KMS-11 (cell line): ENCODE data around the gene FOXE3.

Source experiments
- H2AFZ ChIP-seq: fragments of 200-600 bp; sonication (generic); 2 replicates; pipeline ENCODE4 v1.6.1; 2016; ENCODE audit warnings: antibody characterized with exemption, mixed run types, low read depth
- H3K27ac ChIP-seq: fragments of 200-600 bp; sonication (generic); 2 replicates; pipeline ENCODE4 v1.6.1; 2016; ENCODE audit warnings: mild to moderate bottlenecking, mixed run types
- H3K27me3 ChIP-seq: fragments of 200-600 bp; sonication (generic); 2 replicates; pipeline ENCODE4 v1.6.1; 2017; ENCODE audit warnings: mild to moderate bottlenecking, low read depth, mixed run types, moderate library complexity; ENCODE audit not compliant: insufficient read depth
- H3K36me3 ChIP-seq: fragments of 200-600 bp; sonication (generic); 2 replicates; pipeline ENCODE4 v1.6.1; 2017; ENCODE audit warnings: mild to moderate bottlenecking, mixed run types; ENCODE audit not compliant: insufficient read depth
- H3K4me1 ChIP-seq: fragments of 200-600 bp; sonication (generic); 2 replicates; pipeline ENCODE4 v1.6.1; 2016; ENCODE audit warnings: mild to moderate bottlenecking, low read depth, mixed run types; ENCODE audit not compliant: poor library complexity, severe bottlenecking
- H3K4me2 ChIP-seq: fragments of 200-600 bp; sonication (generic); 2 replicates; pipeline ENCODE4 v1.7.0; 2016; ENCODE audit warnings: mild to moderate bottlenecking, mixed run types
- H3K4me3 ChIP-seq: fragments of 200-600 bp; sonication (generic); IDR thresholded peaks from 2 replicates; pipeline ENCODE4 v1.6.1; 2017; ENCODE audit warnings: low read depth, low read length, mixed read lengths; ENCODE audit not compliant: insufficient read depth
- H3K79me2 ChIP-seq: fragments of 200-600 bp; sonication (generic); 2 replicates; pipeline ENCODE4 v1.6.1; 2016; ENCODE audit warnings: low read depth, mixed run types; ENCODE audit not compliant: insufficient read depth
- H3K9ac ChIP-seq: fragments of 200-600 bp; sonication (generic); 2 replicates; pipeline ENCODE4 v1.6.1; 2016; ENCODE audit warnings: mild to moderate bottlenecking, mixed run types
- H4K20me1 ChIP-seq: fragments of 200-600 bp; sonication (generic); 2 replicates; pipeline ENCODE4 v1.6.1; 2016; ENCODE audit warnings: mild to moderate bottlenecking, mixed run types; ENCODE audit not compliant: insufficient read depth
- CTCF ChIP-seq: fragments of 200-600 bp; sonication (generic); conservative IDR thresholded peaks from 2 replicates; pipeline ENCODE4 v1.6.1; 2017; ENCODE audit warnings: low read depth, mild to moderate bottlenecking, antibody characterized with exemption, low read length, moderate library complexity, mixed read lengths

The FOXE3 gene

GRCh38 chr1:47437447-47438164 lies 21.5 kb downstream of the FOXE3 start, which contains the start of gene FOXD2:
TSS of gene FOXD2 (plus strand) at chr1:47438044. CDS start at chr1:47438136, 92 bp downstream.
- peak within 1 kb of the TSS; percentile 77 for H3K27ac ChIP-seq
- peak within 1 kb of the TSS; percentile 68 for H2AFZ ChIP-seq
- no peaks in the 10 kb centered on the region for H4K20me1 ChIP-seq
- no peaks in the 10 kb centered on the region for H3K27me3 ChIP-seq
- H3K9ac ChIP-seq, result peak within 1 kb of the TSS; percentile 89
- peaks cover 8% of the 10 kb centered on the region for H3K4me1 ChIP-seq
- peak; percentile 74 for TF ChIP-seq CTCF
- peak within 1 kb of the TSS; percentile 59 for H3K4me2 ChIP-seq
- H3K79me2 ChIP-seq, result peaks cover 10% of the 10 kb centered on the region; the same call in 1 of the 2 replicates
- peak within 1 kb of the TSS; percentile 92 for H3K4me3 ChIP-seq
- no peaks in the 10 kb centered on the region for H3K36me3 ChIP-seq

- no peaks in the 10 kb centered on the region for H3K36me3 ChIP-seq
- H3K4me1 ChIP-seq, result peaks cover 8% of the 10 kb centered on the region
- no peak for TF ChIP-seq CTCF
- H3K9ac ChIP-seq, result peak overlapping the region; percentile 89
- H3K27me3 ChIP-seq, result no peaks in the 10 kb centered on the region
- peak overlapping the region; percentile 68 for H2AFZ ChIP-seq
- peak overlapping the region; percentile 36; the same call in 1 of the 2 replicates for H3K4me2 ChIP-seq
- H3K27ac ChIP-seq, result peak overlapping the region; percentile 77
- no peaks in the 10 kb centered on the region for H4K20me1 ChIP-seq
- no peak overlapping the region for H3K4me3 ChIP-seq
- peaks cover 10% of the 10 kb centered on the region; the same call in 1 of the 2 replicates for H3K79me2 ChIP-seq
These were observed 22.3 kb downstream of the FOXE3 start for GRCh38 chr1:47438165-47439016.

GRCh38 chr1:47439017-47439818 lies 23.1 kb downstream of the FOXE3 start:
- Histone ChIP-seq H3K27me3 (no peaks in the 10 kb centered on the region), H3K27ac (no peak overlapping the region), H3K4me3 (no peak overlapping the region)

More at GRCh38 chr1:47439017-47439818, 23.1 kb downstream of the FOXE3 start:
- H3K9ac ChIP-seq, result no peak overlapping the region
- H3K4me2 ChIP-seq, result no peak overlapping the region
- H2AFZ ChIP-seq, result no peak overlapping the region
- TF ChIP-seq CTCF, result no peak
- peaks cover 8% of the 10 kb centered on the region for H3K4me1 ChIP-seq
- H4K20me1 ChIP-seq, result no peaks in the 10 kb centered on the region
- H3K79me2 ChIP-seq, result peaks cover 6% of the 10 kb centered on the region; the same call in 1 of the 2 replicates
- no peaks in the 10 kb centered on the region for H3K36me3 ChIP-seq
